Measurements from ENCODE around the gene PPIL3.

DNA sequence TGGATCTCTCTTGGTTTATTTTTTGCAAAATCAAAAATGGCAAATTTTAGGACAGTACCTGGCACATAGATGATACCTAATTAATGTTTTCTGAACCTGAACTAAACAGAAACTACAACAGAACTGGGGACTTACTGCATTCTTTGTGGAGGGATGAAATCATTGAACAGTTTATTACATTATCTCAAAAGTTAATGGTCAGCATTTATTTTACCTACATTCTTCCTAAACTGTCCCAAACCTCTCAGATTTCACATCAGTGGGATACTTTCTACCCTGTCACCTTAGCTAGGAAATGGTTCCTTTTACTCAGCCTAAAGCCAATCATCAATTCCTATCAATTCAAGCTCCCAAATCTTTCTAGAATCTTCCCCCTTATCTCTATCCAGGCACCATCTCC is 10.6 kb upstream of the PPIL3 start:
- TF ChIP-seq EZH2 (optimal IDR thresholded peaks at IDR 0.05; ENCODE audit: low read depth, low read length) (no peak), CTCF (IDR thresholded peaks at IDR 0.05; ENCODE audit: low read length) (no peak)
